ENCODE data around the gene BDKRB2. TPM values are rescaled to one million over a fixed set of nuclear protein-coding genes. Genes with fewer than 3 reads are reported as not detected.

Gene BDKRB2
- total RNA-seq, 4 donors from 2014 or later, result 2.1 to 6.2 (median 2.8) TPM

GRCh38 chr14:96167224-96168148 lies 37.2 kb upstream of the BDKRB2 start:
- TF ChIP-seq CTCF (IDR thresholded peaks at IDR 0.05; ENCODE audit: low read depth), result no peak

GRCh38 chr14:96168581-96168980 lies 36.1 kb upstream of the BDKRB2 start:
- no peak for TF ChIP-seq CTCF (IDR thresholded peaks at IDR 0.05; ENCODE audit: low read depth)

GRCh38 chr14:96170961-96171592 lies 33.6 kb upstream of the BDKRB2 start:
- no peak for TF ChIP-seq CTCF (IDR thresholded peaks at IDR 0.05; ENCODE audit: low read depth)

GRCh38 chr14:96173636-96174475 lies 30.8 kb upstream of the BDKRB2 start:
- no peak for TF ChIP-seq CTCF (IDR thresholded peaks at IDR 0.05; ENCODE audit: low read depth)

GRCh38 chr14:96176275-96176674 lies 28.4 kb upstream of the BDKRB2 start:
- no peak for TF ChIP-seq CTCF (IDR thresholded peaks at IDR 0.05; ENCODE audit: low read depth)

GRCh38 chr14:96176811-96177211 lies 27.8 kb upstream of the BDKRB2 start:
- TF ChIP-seq CTCF (IDR thresholded peaks at IDR 0.05; ENCODE audit: low read depth), result no peak
